Measurements from ENCODE around the gene TENT4A.

TENT4A gene

DNA sequence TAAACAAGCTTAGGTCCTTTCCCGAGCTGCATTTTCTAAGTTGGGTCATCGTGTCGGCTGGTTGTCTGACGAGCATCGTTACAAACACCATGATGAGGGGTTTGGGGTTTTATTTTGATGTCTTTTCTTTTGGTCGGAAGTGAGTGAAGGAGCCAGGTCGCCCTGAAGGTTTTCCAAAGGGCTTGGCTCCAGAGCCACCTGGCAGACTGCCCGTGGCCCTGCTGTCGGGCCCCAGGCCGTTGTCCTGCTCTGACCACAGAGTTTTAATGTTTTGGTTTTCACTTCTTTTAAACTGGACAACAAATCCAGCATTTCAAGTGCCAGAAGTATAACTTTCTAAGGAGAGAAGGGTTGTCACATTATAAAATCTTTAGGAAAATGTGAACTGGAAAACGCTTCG is 42.3 kb downstream of the TENT4A start:
- TF ChIP-seq, protein P1, sequence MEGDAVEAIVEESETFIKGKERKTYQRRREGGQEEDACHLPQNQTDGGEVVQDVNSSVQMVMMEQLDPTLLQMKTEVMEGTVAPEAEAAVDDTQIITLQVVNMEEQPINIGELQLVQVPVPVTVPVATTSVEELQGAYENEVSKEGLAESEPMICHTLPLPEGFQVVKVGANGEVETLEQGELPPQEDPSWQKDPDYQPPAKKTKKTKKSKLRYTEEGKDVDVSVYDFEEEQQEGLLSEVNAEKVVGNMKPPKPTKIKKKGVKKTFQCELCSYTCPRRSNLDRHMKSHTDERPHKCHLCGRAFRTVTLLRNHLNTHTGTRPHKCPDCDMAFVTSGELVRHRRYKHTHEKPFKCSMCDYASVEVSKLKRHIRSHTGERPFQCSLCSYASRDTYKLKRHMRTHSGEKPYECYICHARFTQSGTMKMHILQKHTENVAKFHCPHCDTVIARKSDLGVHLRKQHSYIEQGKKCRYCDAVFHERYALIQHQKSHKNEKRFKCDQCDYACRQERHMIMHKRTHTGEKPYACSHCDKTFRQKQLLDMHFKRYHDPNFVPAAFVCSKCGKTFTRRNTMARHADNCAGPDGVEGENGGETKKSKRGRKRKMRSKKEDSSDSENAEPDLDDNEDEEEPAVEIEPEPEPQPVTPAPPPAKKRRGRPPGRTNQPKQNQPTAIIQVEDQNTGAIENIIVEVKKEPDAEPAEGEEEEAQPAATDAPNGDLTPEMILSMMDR (IDR thresholded peaks at IDR 0.05; ENCODE audit: borderline replicate concordance, control extremely low read depth, extremely low read depth, insufficient read depth, missing control alignments): no peak
- DNase-seq (ENCODE audit: low spot score): no peak
- in situ Hi-C loops (cut with MboI; ENCODE audit: low sequenced_read_pairs, unreplicated experiment): no loop called here

DNA sequence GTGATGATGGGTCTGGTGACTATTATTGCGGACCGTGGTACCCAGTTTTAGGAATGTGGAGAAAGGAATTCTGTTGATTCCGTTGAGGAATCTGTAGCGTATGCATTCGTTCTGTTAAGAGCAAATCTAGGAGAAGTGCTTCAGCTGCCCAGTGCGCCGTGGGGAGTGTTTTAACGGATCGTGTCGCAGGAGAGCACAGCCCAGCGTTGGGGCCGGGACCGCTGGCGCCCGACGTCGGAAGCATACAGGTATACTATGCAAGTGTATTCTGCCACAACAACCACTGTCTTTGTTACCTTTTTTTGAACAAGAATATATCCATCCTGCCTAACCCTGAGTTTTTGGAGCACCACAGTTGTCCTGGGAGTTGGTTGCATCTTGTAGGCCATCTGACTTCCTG is 42.7 kb downstream of the TENT4A start:
- TF ChIP-seq, protein P1 (IDR thresholded peaks at IDR 0.05; ENCODE audit: borderline replicate concordance, control extremely low read depth, extremely low read depth, insufficient read depth, missing control alignments): no peak
- DNase-seq (ENCODE audit: low spot score): no peak
- in situ Hi-C loops (cut with MboI; ENCODE audit: low sequenced_read_pairs, unreplicated experiment): no loop called here

DNA sequence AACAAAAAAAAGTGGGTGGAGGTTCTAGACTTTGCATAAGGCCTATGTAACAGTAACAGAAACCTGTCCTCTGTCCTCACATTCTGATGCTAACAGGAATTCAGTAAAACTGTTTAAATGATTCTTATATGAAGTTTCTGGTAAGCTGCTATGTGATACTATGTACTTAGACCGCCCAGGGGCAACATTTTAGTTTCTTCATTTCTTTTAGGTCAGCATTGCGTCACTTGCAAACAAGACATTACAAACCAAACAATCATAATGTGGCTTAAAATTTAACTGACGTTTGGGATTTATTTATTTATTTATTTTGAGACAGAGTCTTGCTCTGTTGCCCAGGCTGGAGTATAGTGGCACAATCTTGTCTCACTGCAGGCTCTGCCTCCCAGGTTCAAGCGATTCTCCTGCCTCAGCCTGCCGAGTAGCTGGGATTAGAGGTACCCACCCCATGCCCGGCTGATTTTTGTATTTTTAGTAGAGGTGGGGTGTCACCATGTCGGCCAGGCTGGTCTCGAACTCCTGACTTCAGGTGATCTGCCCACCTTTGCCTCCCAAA is 44.3 kb downstream of the TENT4A start:
- TF ChIP-seq, protein P1 (IDR thresholded peaks at IDR 0.05; ENCODE audit: borderline replicate concordance, control extremely low read depth, extremely low read depth, insufficient read depth, missing control alignments): no peak
- in situ Hi-C loops (cut with MboI; ENCODE audit: low sequenced_read_pairs, unreplicated experiment): no loop called here
- DNase-seq (ENCODE audit: low spot score): no peak

DNA sequence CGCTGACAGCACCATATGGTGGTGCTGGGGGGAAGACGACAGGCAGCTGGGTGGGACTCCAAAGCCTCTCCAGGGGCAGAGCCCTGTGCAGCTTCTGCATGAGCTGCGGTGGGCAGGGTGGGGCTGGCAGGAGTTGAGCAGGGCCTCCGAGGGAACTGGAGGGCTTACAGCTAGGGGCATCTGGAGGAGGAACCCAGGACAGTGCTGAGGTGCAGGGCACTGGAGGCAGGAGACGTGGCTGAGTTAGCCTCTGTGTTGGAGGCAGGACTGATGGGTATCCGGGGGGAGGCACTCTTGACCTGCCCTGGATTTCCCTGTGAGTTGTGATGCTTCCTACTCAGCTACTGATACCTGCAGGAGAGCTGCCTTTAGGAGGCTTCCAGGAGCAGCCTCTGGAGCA is 45.0 kb downstream of the TENT4A start:
- TF ChIP-seq, protein P1 (IDR thresholded peaks at IDR 0.05; ENCODE audit: borderline replicate concordance, control extremely low read depth, extremely low read depth, insufficient read depth, missing control alignments): no peak
- in situ Hi-C loops (cut with MboI; ENCODE audit: low sequenced_read_pairs, unreplicated experiment): no loop called here
- no peak for DNase-seq (ENCODE audit: low spot score)

DNA sequence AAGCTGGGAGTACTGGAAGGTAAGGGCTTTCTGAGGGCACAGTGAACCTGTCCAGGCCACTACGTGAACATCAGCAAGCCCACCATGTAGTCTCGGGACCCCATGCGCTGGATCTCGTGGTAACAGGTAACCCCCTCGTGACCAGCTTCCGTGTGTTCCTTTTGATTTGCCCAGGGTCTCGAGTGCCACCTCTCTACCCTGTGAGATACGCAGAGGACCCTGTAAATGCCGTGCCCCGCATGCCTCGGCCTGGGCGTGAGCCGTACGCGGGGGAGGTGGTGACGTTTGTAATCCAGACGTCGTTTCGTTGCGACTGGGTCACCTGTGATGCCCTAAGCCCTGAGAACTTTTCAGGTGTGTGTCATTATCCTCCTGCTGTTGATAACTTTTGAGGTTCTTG is 45.5 kb downstream of the TENT4A start:
- in situ Hi-C loops (cut with MboI; ENCODE audit: low sequenced_read_pairs, unreplicated experiment): no loop called here
- TF ChIP-seq, protein P1 (IDR thresholded peaks at IDR 0.05; ENCODE audit: borderline replicate concordance, control extremely low read depth, extremely low read depth, insufficient read depth, missing control alignments): no peak
- no peak for DNase-seq (ENCODE audit: low spot score)

DNA sequence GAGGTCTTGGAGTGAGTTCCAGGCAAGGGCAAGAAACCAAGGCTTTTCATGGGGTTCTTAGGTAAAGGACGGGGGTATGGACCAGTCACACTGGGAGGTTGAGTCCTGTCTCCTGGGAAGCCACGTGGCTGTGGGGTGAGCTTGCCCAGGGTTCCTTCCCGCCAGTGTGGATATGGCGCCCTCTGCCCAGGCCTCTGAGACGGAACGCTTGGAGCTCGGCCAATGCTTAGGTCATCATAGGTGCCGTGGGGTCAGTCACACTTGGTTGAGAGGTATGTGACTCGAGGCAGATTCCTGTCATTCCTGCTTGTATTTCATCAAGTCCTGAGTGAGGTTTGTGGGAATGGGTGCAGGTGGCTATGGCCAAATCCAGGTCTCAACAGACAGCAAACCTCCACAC is 46.2 kb downstream of the TENT4A start:
- in situ Hi-C loops (cut with MboI; ENCODE audit: low sequenced_read_pairs, unreplicated experiment): no loop called here
- peak; percentile 27 for DNase-seq (ENCODE audit: low spot score)
- TF ChIP-seq, protein P1 (IDR thresholded peaks at IDR 0.05; ENCODE audit: borderline replicate concordance, control extremely low read depth, extremely low read depth, insufficient read depth, missing control alignments): no peak

DNA sequence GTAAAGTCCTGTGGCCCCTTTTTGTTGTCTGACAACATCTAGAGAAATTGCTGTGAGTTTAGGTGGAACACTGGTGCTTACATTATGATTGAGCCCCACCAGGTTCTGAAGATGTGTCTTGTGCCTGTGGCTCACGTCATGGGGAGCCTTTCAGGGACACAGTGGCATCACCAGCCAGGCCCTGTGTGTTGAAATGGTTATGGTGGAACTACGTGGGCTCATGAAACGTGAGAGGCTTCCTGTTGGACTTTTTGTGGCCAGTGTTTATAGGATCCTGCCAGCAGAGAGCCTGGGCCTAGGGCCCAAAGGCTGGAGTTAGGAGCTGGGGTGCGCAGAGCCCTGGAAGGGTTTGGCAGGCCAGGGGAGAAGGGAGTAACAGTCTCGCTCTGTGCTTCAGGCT is 46.8 kb downstream of the TENT4A start:
- in situ Hi-C loops (cut with MboI; ENCODE audit: low sequenced_read_pairs, unreplicated experiment): no loop called here
- TF ChIP-seq, protein P1 (IDR thresholded peaks at IDR 0.05; ENCODE audit: borderline replicate concordance, control extremely low read depth, extremely low read depth, insufficient read depth, missing control alignments): no peak
- DNase-seq (ENCODE audit: low spot score): no peak

Measured in GM13976 (cell line).